ENCODE results near the gene PIK3CA.

DNA sequence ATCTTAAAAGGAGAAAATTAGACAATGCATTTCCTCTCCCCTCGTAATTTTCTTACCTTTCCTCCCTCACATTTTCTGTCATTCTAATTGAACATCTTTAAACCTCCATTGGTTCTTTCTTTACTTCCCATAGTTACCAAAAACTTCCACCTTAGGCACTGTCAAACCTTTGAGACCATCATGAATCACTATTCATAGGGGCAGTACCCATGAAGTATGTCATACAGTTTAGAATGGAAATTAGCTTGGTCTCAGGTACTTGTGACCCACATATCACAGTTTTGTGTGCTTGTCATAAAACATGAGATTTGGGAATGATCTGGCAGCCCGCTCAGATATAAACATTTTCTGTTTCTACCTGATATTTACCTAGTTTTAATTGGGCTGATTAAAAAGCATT is 52.6 kb downstream of the PIK3CA start:
- TF ChIP-seq, protein P1, sequence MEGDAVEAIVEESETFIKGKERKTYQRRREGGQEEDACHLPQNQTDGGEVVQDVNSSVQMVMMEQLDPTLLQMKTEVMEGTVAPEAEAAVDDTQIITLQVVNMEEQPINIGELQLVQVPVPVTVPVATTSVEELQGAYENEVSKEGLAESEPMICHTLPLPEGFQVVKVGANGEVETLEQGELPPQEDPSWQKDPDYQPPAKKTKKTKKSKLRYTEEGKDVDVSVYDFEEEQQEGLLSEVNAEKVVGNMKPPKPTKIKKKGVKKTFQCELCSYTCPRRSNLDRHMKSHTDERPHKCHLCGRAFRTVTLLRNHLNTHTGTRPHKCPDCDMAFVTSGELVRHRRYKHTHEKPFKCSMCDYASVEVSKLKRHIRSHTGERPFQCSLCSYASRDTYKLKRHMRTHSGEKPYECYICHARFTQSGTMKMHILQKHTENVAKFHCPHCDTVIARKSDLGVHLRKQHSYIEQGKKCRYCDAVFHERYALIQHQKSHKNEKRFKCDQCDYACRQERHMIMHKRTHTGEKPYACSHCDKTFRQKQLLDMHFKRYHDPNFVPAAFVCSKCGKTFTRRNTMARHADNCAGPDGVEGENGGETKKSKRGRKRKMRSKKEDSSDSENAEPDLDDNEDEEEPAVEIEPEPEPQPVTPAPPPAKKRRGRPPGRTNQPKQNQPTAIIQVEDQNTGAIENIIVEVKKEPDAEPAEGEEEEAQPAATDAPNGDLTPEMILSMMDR (IDR thresholded peaks at IDR 0.05): no peak
- TF ChIP-seq EP300 (IDR thresholded peaks at IDR 0.05; ENCODE audit: low read depth) (no peak), POLR2A (IDR thresholded peaks at IDR 0.05) (no peak), POLR2AphosphoS5 (IDR thresholded peaks at IDR 0.05) (no peak)
